Ishikawa (cell line): ENCODE results near the gene SYNM.

Source experiments
- CREB1 ChIP-seq: IDR thresholded peaks from 2 replicates; pipeline ENCODE4 v1.6.1; 2012; ENCODE audit warnings: low read depth
- RAD21 ChIP-seq: IDR thresholded peaks from 2 replicates; pipeline ENCODE4 v1.6.1; 2012; ENCODE audit warnings: low read depth
- TEAD4 ChIP-seq: IDR thresholded peaks from 2 replicates; pipeline ENCODE4 v1.6.1; 2012
- YY1 ChIP-seq: IDR thresholded peaks from 2 replicates; pipeline ENCODE4 v1.6.1; 2012; ENCODE audit warnings: low read depth
- TF ChIP-seq, protein P1 (sequence below): IDR thresholded peaks from 2 replicates; pipeline ENCODE4 v1.6.1; 2012

DNA sequence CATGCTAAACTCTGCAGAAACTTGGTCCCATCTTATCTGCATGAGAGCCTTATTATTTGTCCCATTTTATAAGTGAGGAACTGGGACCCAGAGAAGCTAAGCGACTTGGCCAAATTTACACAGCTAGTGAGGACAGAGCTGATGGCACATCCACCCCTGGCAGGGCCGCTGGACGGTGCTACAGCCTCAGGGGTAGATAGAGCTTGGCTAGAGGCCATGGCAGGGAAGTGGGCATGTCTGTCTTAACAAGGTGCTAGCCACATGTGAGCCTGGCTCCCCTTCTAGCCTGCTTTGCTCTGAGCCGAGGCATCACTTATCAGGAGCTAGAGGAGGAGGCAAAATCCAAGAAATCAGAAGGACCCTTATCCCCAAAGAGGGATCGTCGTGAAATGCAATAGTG lies 36.7 kb upstream of the SYNM start:
- no peak for TF ChIP-seq TEAD4
- TF ChIP-seq RAD21, result no peak
- TF ChIP-seq CREB1, result no peak
- TF ChIP-seq YY1, result no peak
- TF ChIP-seq, protein P1, sequence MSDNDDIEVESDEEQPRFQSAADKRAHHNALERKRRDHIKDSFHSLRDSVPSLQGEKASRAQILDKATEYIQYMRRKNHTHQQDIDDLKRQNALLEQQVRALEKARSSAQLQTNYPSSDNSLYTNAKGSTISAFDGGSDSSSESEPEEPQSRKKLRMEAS, result no peak
